Panc1 (cell line): Measurements from ENCODE around the gene SGSH. TPM values are rescaled to one million over a fixed set of nuclear protein-coding genes. Genes with fewer than 3 reads are reported as not detected.

Experiments used
- ATAC-seq: fragments of 200-7000 bp; cut with Tn5 transposase; 2 replicates; pipeline ENCODE4 v1.9.1; 2020; ENCODE audit warnings: mild to moderate bottlenecking, moderate library complexity
- BruUV-seq: library from RNA; stranded (reverse); fragments of 400-500 nt; replicated peaks from 2 replicates; lab custom pipeline; 2021; lab: Mats Ljungman, UMichigan
- CTCF ChIA-PET: fragments of 300-600 bp; sonication (Branson Sonifier 250); formaldehyde crosslinking; loops from one replicate; lab custom pipeline; 2022; ENCODE audit warnings: antibody characterized with exemption; lab: Charles Lee
- POLR2A ChIA-PET: fragments of 300-600 bp; sonication (Branson Sonifier 250); formaldehyde crosslinking; loops from one replicate; lab custom pipeline; 2022; ENCODE audit warnings: antibody characterized with exemption; lab: Charles Lee
- DNase-seq: peaks from one replicate; pipeline ENCODE4 v3.0.0-alpha.2; 2010; ENCODE audit warnings: low read depth, low spot score
- H3K27ac ChIP-seq: 2 replicates; pipeline ENCODE4 v1.5.1; 2011; ENCODE audit warnings: mild to moderate bottlenecking, low read length, inconsistent platforms
- H3K27me3 ChIP-seq: fragments of 200-500 bp; sonication (Bioruptor generic); 2 replicates; pipeline ENCODE4 v1.6.0; 2014; ENCODE audit warnings: low read length, inconsistent platforms; ENCODE audit not compliant: control insufficient read depth, insufficient read depth
- H3K36me3 ChIP-seq: fragments of 200-500 bp; sonication (Bioruptor generic); 2 replicates; pipeline ENCODE4 v1.5.1; 2014; ENCODE audit warnings: inconsistent platforms, mild to moderate bottlenecking, low read length, moderate library complexity; ENCODE audit not compliant: control insufficient read depth, insufficient read depth
- H3K4me1 ChIP-seq: 2 replicates; pipeline ENCODE4 v1.5.1; 2011; ENCODE audit warnings: inconsistent platforms, mild to moderate bottlenecking, low read length, moderate library complexity; ENCODE audit not compliant: control insufficient read depth, insufficient read depth
- H3K4me3 ChIP-seq, 2 experiments: 2 replicates each; pipeline ENCODE4 v1.5.1; 2011 to 2012; ENCODE audit warnings: low read depth in 2 of 2, low read length in 2 of 2, mild to moderate bottlenecking in 2 of 2, inconsistent platforms in 1 of 2, moderate library complexity in 1 of 2
- H3K9me3 ChIP-seq: fragments of 200-500 bp; sonication (Bioruptor generic); 2 replicates; pipeline ENCODE4 v1.5.1; 2014; ENCODE audit warnings: low read depth, mild to moderate bottlenecking, inconsistent platforms, low read length, moderate library complexity; ENCODE audit not compliant: control insufficient read depth, insufficient read depth
- CTCF ChIP-seq: fragments of 450-650 bp; IDR thresholded peaks from 2 replicates; pipeline ENCODE4 v1.5.1; 2017; ENCODE audit warnings: mild to moderate bottlenecking
- POLR2AphosphoS5 ChIP-seq: IDR thresholded peaks from 2 replicates; pipeline ENCODE4 v1.6.1; 2012; ENCODE audit warnings: mild to moderate bottlenecking, low read depth, low read length, moderate library complexity
- REST ChIP-seq, 2 experiments: IDR thresholded peaks; 2 replicates each; pipeline ENCODE4 v1.6.1; 2011 to 2012; ENCODE audit warnings: low read depth in 2 of 2, control low read depth in 1 of 2, low read length in 1 of 2, mild to moderate bottlenecking in 1 of 2, moderate library complexity in 1 of 2; ENCODE audit not compliant: insufficient read depth in 1 of 2
- SIN3A ChIP-seq: IDR thresholded peaks from 2 replicates; pipeline ENCODE4 v1.6.1; 2012; ENCODE audit warnings: low read depth, mild to moderate bottlenecking, low read length, moderate library complexity, borderline replicate concordance; ENCODE audit not compliant: insufficient read depth
- TCF7L2 ChIP-seq: IDR thresholded peaks from 2 replicates; pipeline ENCODE4 v1.6.1; 2011; ENCODE audit warnings: mild to moderate bottlenecking, low read depth, low read length, inconsistent platforms
- in situ Hi-C: cut with HindIII; loops from 2 replicates; pipeline ENCODE4 v1.10.0; 2016; ENCODE audit warnings: low sequenced_read_pairs, low pct_unique_long_range_greater_than_20kb
- intact Hi-C: fragments of 100-400 bp; cut with micrococcal nuclease; formaldehyde crosslinking; loops from one replicate; pipeline ENCODE4 v1.10.0; 2022; ENCODE audit not compliant: unreplicated experiment
- total RNA-seq: library from RNA; stranded (reverse); gene quantifications from one replicate; pipeline ENCODE4 v1.2.1, GENCODE V29; 2021; ENCODE audit not compliant: unreplicated experiment

The SGSH gene
- total RNA-seq, 1 experiment from 2014 or later, result 70.2 TPM

- H3K27me3 ChIP-seq, result no peaks in the 10 kb centered on the region
- no peaks in the 10 kb centered on the region for H3K36me3 ChIP-seq
- peaks cover 8% of the 10 kb centered on the region for H3K4me1 ChIP-seq
- no peak overlapping the region for H3K4me3 ChIP-seq
- TF ChIP-seq POLR2AphosphoS5 (no peak), CTCF (no peak), SIN3A (no peak), TCF7L2 (no peak), REST (IDR thresholded peaks at IDR 0.05; ENCODE audit: insufficient read depth in 1 of 2, low read depth in 2 of 2, low read length in 1 of 2) (no peak)
- ATAC-seq, result peak; percentile 5; the same call in 1 of the 2 replicates
- CTCF ChIA-PET, result no interaction called here
- in situ Hi-C loops (no loop called here), intact Hi-C loops (no loop called here)
- no peak for DNase-seq
- H3K27ac ChIP-seq, result peak overlapping the region; percentile 14; the same call in 1 of the 2 replicates
- BruUV-seq, result no TSS peak
- POLR2A ChIA-PET, result no interaction called here
- H3K9me3 ChIP-seq, result no peaks in the 10 kb centered on the region
Measured at GRCh38 chr17:80248001-80248893, 28.1 kb upstream of the SGSH start.

GRCh38 chr17:80247561-80247960 is 27.4 kb upstream of the SGSH start:
- H3K36me3 ChIP-seq, result no peaks in the 10 kb centered on the region
- in situ Hi-C loops (no loop called here), intact Hi-C loops (no loop called here)
- no peaks in the 10 kb centered on the region for H3K9me3 ChIP-seq
- POLR2A ChIA-PET, result no interaction called here
- CTCF ChIA-PET, result no interaction called here
- DNase-seq, result no peak
- no peak overlapping the region for H3K4me3 ChIP-seq
- ATAC-seq, result no peak
- TF ChIP-seq SIN3A, result no peak
- TF ChIP-seq POLR2AphosphoS5, result no peak
- TF ChIP-seq TCF7L2, result no peak
- TF ChIP-seq REST (IDR thresholded peaks at IDR 0.05; ENCODE audit: insufficient read depth in 1 of 2, low read depth in 2 of 2, low read length in 1 of 2), result no peak
- TF ChIP-seq CTCF, result no peak
- no peak overlapping the region; the same call in 1 of the 2 replicates for H3K27ac ChIP-seq
- peaks cover 1% of the 10 kb centered on the region for H3K4me1 ChIP-seq
- no TSS peak for BruUV-seq
- no peaks in the 10 kb centered on the region for H3K27me3 ChIP-seq
